Measurements from ENCODE around the gene NAA11.
A peak's percentile ranks its signal among the peaks of the same experiment; 100 is the strongest.

Gene NAA11

GRCh38 chr4:79298027-79298426 lies 27.8 kb downstream of the NAA11 start:
- DNase-seq (ENCODE audit: low spot score) = no peak
- TF ChIP-seq, protein P1, sequence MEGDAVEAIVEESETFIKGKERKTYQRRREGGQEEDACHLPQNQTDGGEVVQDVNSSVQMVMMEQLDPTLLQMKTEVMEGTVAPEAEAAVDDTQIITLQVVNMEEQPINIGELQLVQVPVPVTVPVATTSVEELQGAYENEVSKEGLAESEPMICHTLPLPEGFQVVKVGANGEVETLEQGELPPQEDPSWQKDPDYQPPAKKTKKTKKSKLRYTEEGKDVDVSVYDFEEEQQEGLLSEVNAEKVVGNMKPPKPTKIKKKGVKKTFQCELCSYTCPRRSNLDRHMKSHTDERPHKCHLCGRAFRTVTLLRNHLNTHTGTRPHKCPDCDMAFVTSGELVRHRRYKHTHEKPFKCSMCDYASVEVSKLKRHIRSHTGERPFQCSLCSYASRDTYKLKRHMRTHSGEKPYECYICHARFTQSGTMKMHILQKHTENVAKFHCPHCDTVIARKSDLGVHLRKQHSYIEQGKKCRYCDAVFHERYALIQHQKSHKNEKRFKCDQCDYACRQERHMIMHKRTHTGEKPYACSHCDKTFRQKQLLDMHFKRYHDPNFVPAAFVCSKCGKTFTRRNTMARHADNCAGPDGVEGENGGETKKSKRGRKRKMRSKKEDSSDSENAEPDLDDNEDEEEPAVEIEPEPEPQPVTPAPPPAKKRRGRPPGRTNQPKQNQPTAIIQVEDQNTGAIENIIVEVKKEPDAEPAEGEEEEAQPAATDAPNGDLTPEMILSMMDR (IDR thresholded peaks at IDR 0.05; ENCODE audit: extremely low read depth, missing control alignments) = no peak

- TF ChIP-seq, protein P1 (IDR thresholded peaks at IDR 0.05; ENCODE audit: extremely low read depth, missing control alignments) = no peak
- no peak for DNase-seq (ENCODE audit: low spot score)
These were observed 28.4 kb downstream of the NAA11 start for GRCh38 chr4:79297479-79297878.

DNA sequence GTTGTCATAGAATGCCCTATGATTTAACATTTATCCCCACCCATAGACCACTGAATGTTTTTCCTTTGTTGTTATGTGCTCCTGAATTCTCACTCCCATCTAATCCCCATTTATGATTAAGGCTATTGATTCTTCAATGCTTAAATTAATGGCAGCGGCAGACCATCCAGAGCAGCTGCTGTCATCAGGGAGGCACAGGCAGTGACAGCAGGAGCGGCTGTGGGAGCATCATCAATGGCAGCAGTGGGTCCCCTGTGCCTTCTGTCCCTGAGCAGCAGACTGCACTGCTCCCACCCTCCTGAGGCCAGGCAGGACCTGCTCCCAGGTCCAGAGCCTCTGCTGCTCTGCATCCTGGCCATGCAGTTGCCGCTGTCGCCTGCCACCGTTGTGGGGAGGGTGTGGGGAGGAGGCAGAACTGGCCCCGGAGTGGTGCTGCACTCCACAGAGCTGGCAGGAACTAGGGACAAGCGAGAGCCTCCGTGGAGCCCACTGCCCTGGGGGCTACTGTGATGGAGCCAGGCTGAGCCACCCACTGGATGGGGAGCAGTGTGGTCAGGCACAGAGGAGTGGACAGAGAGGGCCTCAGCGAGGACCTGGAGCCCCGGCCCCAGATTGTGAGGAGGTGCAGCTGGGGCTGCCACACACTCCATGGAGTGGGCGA lies 29.0 kb downstream of the NAA11 start:
- TF ChIP-seq, protein P1 (IDR thresholded peaks at IDR 0.05; ENCODE audit: extremely low read depth, missing control alignments) = no peak
- DNase-seq (ENCODE audit: low spot score) = no peak

- DNase-seq (ENCODE audit: low spot score) = no peak
- TF ChIP-seq, protein P1 (IDR thresholded peaks at IDR 0.05; ENCODE audit: extremely low read depth, missing control alignments) = no peak
These were observed 30.8 kb downstream of the NAA11 start for GRCh38 chr4:79295086-79295485.

DNA sequence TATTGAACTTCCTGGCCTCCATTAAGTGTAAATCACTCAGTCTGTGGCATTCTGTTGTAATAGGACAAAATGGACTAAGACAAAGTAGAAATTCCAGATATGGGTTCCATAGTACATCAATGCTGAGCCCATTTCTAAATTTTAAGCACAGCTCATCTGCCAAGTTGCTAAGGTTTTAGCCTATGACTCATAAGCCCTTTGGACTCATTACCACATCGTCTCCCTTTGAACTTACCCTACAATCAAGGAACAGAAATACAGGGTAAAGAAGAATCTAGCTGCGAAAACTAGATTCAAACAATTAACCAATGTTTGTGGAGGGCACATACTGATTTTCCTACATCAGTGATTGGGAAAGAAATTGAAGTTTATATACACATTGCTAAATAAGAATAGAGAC lies 31.8 kb downstream of the NAA11 start:
- TF ChIP-seq, protein P1 (IDR thresholded peaks at IDR 0.05; ENCODE audit: extremely low read depth, missing control alignments) = no peak
- no peak for DNase-seq (ENCODE audit: low spot score)

DNA sequence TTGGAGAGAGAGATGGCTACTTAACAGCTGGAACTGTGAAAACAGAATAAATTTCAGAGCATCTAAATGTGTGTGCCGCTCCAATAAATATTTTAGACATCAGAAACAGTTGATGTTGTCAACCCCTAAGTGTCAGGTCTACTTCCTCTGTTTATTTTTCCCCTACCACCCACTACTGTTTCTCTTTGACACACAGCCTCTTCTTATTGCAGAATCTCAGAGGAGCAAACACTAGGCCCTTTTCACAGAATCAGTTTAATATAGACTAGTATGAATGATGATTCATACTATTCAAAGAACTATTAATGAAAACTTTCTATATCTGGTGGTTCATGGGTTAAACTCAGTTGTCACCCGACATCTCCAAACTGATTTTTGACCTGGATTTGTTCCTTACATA lies 33.9 kb downstream of the NAA11 start:
- TF ChIP-seq, protein P1 (IDR thresholded peaks at IDR 0.05; ENCODE audit: extremely low read depth, missing control alignments) = no peak
- DNase-seq (ENCODE audit: low spot score) = peak; percentile 18

DNA sequence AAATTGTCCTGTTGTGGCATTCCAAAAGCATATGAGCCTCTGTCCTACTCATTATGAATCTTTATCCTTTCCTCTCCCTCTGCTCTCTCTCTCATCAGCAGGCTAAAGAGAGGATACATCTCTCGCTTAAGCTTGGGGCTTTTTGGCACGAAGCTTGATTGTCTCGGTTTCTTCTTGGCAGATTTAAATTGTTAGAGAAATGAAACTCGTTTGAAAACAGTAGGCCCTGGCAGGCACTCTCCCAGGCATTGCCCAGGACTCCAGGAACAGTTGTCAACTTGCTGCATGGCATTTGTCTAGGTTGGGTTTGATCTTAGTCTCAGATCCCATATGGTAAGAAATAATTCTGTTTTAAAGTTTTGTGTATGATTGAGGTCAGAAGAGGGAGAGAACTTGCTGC lies 35.5 kb downstream of the NAA11 start:
- no peak for DNase-seq (ENCODE audit: low spot score)
- TF ChIP-seq, protein P1 (IDR thresholded peaks at IDR 0.05; ENCODE audit: extremely low read depth, missing control alignments) = no peak
